AG09319 (cell line): ENCODE measurements around the gene DMRT3.
A peak's percentile ranks its signal among the peaks of the same experiment; 100 is the strongest.
"Not testable (repeated sequence)": the region's sequence is repeated elsewhere in the genome, so short reads cannot be mapped to it uniquely, and the experiment has no call there.

Experiments used
- DNase-seq: peaks from one replicate; pipeline ENCODE4 v3.0.0-alpha.2; 2010; ENCODE audit warnings: low read depth; ENCODE audit errors: extremely low read depth
- CTCF ChIP-seq: IDR thresholded peaks from 2 replicates; pipeline ENCODE4 v1.5.1; 2011; ENCODE audit warnings: low read depth, mild to moderate bottlenecking, inconsistent platforms, low read length, moderate library complexity

DMRT3 gene

DNA sequence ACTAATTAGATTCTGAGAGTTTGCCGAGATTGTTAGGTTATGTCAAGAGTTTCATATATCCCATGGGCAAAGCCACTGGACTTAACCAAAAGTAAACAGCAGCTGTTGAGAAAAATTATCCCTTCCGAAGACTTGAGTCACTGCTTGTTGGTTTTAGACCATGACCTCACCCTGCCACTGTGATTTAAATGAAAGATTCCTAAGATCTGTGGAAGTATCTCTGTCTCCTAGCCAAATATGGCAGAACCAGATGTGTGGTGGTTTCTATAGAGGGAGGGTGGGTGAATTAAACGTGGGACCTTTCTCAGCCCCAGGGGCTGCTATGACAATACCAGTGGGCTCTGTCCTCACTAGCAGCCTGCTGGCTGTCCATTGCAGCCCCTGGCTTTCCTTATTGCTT lies 19.3 kb downstream of the DMRT3 start:
- no peak for TF ChIP-seq CTCF
- no peak for DNase-seq

DNA sequence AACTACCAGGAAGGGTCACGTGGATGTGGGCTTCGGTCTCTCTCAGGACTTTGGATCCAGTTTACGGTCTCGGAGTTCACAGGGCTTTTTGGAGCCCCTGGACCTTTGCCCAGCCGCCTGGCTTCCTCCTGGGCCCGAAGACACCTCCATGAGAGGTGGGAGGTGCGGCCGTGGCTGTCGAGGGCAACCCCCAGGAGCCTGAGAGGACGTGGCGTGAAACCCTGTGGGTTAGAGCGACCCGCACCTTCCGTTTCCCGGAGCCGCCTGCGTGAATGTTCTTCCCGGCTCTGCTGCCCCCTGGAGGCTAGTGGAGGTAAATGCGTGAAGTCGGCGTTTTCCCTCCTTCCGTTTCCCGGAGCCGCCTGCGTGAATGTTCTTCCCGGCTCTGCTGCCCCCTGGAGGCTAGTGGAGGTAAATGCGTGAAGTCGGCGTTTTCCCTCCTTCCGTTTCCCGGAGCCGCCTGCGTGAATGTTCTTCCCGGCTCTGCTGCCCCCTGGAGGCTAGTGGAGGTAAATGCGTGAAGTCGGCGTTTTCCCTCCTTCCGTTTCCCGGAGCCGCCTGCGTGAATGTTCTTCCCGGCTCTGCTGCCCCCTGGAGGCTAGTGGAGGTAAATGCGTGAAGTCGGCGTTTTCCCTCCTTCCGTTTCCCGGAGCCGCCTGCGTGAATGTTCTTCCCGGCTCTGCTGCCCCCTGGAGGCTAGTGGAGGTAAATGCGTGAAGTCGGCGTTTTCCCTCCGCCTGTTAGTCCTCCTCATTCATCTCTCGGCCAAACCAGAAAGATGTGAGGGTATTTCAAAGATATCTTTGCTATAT lies 22.1 kb downstream of the DMRT3 start:
- DNase-seq = not testable (repeated sequence)

DNA sequence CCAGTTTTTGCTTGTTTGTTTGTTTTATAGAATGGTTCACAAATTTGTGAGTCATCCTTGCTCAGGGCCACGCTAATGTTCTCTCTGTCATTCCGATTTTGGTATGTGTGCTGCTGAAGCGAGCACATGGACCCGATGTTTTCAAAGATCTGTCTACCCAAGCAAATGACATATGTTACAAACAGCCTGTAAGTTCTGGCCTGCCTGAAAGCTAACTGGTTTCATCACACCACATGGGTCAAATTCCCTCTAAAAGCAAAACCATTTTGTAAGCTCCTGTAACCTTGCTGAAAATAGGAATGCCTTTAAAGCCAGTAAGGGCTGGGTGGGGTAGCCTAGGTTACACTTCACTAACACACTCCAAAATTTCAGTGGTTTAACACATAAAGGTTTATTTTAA lies 25.4 kb downstream of the DMRT3 start:
- TF ChIP-seq CTCF = no peak
- DNase-seq = no peak

- no peak for TF ChIP-seq CTCF
- no peak for DNase-seq
These were observed 26.2 kb downstream of the DMRT3 start for GRCh38 chr9:1002678-1003077.

GRCh38 chr9:1005043-1005667 lies 28.7 kb downstream of the DMRT3 start:
- peak; percentile 11 for DNase-seq
- peak; percentile 63 for TF ChIP-seq CTCF

GRCh38 chr9:1007312-1007711 lies 30.9 kb downstream of the DMRT3 start:
- DNase-seq = no peak
- no peak for TF ChIP-seq CTCF

- no peak for TF ChIP-seq CTCF
- DNase-seq = no peak
These were observed 31.8 kb downstream of the DMRT3 start for GRCh38 chr9:1008216-1008615.
